GM12872 (cell line): ENCODE results near the gene DNASE1L1.

Source experiments
- CTCF ChIP-seq: IDR thresholded peaks from 3 replicates; pipeline ENCODE4 v1.5.1; 2011; ENCODE audit warnings: low read depth, mild to moderate bottlenecking, low read length, moderate library complexity; ENCODE audit not compliant: insufficient read depth

The DNASE1L1 gene

GRCh38 chrX:154356596-154356995 lies 52.5 kb downstream of the DNASE1L1 start:
- no peak for TF ChIP-seq CTCF

GRCh38 chrX:154355776-154356140 lies 53.3 kb downstream of the DNASE1L1 start:
- no peak for TF ChIP-seq CTCF

GRCh38 chrX:154355094-154355775 lies 53.8 kb downstream of the DNASE1L1 start:
- TF ChIP-seq CTCF = no peak

GRCh38 chrX:154354516-154354915 lies 54.5 kb downstream of the DNASE1L1 start:
- TF ChIP-seq CTCF = no peak

GRCh38 chrX:154354013-154354412 lies 55.0 kb downstream of the DNASE1L1 start:
- TF ChIP-seq CTCF = no peak

GRCh38 chrX:154353172-154353843 lies 55.7 kb downstream of the DNASE1L1 start:
- TF ChIP-seq CTCF = no peak

- TF ChIP-seq CTCF = no peak
Measured at GRCh38 chrX:154352466-154352865, 56.6 kb downstream of the DNASE1L1 start.
